COLO668 (cell line): ENCODE measurements around the gene NAGA.
"Not testable (repeated sequence)": the region's sequence is repeated elsewhere in the genome, so short reads cannot be mapped to it uniquely, and the experiment has no call there.

Experiments used
- DNase-seq: peaks from one replicate; lab custom pipeline; 2025; ENCODE audit not compliant: unreplicated experiment; lab: John Stamatoyannopoulos, UW

NAGA gene

DNA sequence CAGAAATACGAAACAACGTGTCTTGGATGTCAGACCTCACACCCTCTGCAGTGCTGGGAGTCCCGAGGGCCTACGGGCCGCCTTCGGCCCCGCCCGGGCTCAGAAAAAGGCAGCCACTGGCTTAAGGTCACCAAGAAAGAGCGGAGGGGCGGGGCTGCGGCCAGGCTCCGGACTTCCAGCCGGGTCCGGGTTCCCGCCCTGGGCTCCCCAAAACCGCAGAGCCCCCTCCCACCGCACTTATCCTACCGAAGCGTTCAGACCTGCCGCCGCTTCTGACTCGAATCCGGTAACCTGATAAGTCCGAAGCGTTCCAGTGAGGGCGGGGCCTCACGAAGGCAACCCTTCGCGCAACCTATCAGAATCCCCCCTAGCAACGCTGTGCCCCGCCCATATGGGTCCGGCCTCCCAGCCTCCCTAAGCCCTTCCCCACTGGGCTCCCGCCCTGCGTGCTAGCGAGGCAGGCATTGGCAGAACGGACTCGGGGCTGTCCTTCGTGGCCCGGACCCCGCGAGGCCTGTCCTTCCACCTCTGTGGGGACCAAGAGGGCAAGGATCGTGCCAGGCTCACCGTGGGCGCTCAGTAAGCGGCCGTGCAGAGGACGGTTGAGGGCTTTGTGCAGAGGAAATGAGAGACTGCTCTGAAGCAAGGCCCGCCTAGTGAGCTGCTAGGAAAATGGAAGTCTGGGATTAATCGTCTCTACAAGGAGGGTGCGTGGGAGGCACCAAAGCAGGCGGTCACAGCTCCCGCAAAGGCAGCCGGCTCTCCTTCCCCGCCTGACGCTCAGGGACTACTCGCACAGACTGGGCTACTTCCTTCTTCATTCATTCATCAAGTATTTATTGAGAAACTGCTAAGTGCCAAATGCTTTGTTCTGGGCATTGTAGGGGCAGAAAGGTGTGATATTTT, at the start of gene NAGA:
Gene NAGA, minus strand, starts transcription at position 296 of the 906 bp plus-strand sequence. CDS start 515 bp downstream, outside the sequence.
- DNase-seq, result peak; percentile 98

DNA sequence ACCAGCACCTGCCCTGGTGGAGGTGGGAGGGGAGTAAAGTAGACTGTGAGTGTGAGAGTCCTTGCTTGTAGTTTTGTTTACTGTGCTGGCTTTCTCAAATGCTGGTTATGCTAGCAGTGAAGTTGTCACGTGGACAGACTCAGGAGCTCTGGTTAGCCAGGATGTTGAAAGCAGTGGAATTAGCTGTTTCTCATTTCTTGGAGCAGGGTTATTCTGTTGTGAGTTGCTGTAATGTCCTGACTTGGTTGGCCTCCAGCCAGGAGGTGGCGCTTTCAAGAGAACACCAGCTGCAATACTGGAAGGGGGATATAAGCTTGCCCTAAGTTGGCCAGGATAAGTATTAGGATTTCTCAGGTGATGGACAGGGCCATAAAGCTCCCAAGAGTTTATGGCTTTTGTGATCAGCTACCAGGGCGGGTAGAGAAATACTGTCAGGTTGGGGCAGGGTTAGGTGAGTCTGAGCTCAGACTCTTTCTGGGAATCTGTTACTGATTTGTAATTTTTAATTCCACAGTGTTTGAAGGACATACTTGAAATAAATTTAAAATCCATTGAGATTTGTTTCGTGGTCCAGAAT, 46.3 kb upstream of the NAGA start:
- no peak for DNase-seq

DNA sequence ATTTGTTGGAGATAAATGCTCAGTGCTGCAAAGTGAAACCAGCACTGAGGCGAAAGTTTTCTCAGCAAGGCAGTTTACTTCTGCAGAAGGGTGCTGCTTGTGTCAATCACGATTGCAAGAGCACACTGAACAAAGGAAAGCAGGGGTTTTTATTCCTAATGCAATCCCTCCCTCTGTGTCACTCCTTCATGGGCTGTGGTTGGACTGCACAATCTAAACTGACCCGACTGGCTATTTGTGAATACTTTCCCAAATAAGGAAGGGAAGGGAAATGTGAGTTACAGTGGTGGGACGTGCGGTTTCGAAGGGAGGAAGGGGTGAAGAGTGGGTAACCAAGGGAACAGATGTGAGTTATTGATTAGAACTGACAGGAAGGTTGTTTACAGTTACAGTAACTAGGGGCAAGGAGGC, 44.8 kb upstream of the NAGA start:
- DNase-seq, result not testable (repeated sequence)

DNA sequence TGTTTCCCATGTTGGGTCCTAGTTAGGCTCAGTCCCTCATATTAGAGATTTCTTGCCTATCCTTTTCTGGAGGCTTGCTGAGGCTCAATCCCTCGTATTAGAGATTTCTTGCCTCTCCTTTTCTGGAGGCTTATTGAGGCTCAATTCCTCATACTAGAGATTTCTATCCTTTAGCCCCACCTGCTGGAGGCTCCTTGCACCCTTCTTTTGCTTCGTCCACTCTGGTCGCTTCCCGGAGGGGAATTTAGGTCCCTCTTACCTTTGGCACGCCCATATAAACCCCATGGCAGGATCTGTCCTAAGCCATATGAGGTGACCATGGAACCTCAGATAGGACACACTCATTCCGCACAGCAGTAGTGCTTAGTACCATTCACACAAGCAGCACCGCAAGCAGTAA, 44.1 kb upstream of the NAGA start:
- DNase-seq, result peak; percentile 11

DNA sequence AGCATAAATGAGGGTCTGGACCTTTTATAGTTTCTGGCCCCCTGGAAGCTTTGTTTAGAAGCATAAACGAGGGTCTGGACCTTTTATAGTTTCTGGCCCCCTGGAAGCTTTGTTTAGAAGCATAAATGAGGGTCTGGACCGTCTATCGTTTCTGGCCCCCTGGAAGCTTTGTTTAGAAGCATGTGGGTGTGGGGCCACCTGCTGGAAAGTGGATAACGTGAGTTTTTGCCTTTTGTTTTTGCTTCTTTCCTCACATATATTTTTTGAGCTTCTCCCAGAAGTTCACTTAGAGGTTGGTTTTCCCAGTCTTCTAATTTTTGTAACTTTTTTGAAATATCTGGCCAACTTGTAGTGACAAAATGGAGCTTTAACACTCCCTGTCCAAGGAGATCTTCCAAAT, 42.2 kb upstream of the NAGA start:
- DNase-seq, result not testable (repeated sequence)

GRCh38 chr22:42111798-42112197, 41.2 kb upstream of the NAGA start:
- no peak for DNase-seq

- no peak for DNase-seq
Observed at GRCh38 chr22:42108848-42109247, 38.2 kb upstream of the NAGA start.

- DNase-seq, result not testable (repeated sequence)
Observed at GRCh38 chr22:42104332-42104860, 33.8 kb upstream of the NAGA start.

DNA sequence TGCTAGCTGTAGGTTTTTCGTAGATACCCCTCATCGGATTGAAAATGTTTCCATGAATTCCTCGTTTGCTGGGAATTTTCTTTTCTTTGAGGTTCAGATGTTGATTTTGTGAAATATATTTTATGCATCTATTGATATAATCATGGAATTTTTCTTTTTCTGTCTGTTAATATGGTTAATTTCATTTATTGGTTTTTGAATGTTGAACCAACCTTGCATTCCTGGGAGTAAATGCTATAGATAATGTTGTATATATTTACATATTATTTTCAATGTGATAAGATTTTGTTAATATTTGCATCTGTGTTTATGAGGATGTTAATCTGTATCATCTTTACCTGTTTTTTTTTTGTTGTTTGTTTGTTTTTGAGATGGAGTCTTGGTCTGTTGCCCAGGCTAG, 30.6 kb upstream of the NAGA start:
- DNase-seq, result no peak

DNA sequence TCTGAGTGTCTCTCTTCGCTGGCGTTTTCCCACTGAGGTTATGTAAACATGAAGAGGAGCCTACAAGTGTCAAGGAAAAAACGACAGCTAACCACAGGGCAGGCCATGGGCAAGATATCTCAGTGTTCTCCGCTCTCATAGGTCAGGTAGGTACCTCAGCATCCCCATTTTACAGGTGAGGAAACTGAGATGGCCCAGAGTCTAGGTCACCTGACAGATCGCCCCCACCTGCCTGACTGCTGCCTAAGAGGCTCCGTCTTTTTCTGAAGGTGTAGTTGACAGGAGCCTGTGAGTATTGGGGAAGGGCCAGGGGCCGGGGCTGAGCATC, 20.8 kb upstream of the NAGA start:
- DNase-seq, result no peak

GRCh38 chr22:42090596-42091454, 20.2 kb upstream of the NAGA start, which contains the start of gene NDUFA6:
Gene NDUFA6 (minus strand): TSS chr22:42090772. CDS start chr22:42090744, 28 bp downstream.
- DNase-seq, result peak; percentile 98

GRCh38 chr22:42086051-42086450, 15.4 kb upstream of the NAGA start:
- no peak for DNase-seq

DNA sequence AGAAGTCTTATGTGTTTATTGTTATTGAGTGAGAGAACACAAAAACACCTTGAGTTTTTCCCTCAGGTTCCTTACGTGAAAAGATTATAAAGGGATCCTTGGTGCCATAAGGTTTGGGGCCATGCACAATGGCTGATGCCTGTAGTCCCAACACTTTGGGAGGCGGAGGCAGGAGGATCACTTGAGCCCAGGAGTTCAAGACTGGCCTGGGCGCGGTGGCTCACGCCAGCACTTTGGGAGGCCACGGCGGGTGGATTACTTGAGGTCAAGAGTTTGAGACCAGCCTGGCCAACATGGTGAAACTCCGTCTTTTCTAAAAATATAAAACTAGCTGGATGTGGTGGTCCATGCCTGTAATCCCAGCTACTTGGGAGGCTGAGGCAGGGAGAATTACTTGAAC, 14.3 kb upstream of the NAGA start:
- no peak for DNase-seq

GRCh38 chr22:42083119-42083518, 12.5 kb upstream of the NAGA start:
- DNase-seq, result no peak

DNA sequence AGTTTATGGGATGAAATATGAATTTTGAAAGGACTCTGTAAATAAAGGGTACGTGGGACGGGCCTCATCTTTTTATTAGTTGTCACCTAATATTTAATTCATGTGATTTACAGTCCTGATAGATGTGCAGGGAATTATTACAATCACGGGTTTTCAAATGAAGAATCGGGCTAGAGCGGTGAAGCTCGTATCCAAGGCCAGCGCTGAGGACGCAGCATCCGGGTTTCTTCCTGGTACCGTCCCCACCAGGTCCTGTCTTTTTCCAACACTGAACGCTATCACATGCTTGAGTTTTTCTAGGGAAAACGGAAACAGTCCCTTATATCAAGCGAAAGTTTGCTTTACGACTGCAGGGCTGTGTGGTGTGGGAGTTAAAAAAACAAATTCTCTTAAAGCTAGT, 9.7 kb upstream of the NAGA start:
- DNase-seq, result peak; percentile 40

DNA sequence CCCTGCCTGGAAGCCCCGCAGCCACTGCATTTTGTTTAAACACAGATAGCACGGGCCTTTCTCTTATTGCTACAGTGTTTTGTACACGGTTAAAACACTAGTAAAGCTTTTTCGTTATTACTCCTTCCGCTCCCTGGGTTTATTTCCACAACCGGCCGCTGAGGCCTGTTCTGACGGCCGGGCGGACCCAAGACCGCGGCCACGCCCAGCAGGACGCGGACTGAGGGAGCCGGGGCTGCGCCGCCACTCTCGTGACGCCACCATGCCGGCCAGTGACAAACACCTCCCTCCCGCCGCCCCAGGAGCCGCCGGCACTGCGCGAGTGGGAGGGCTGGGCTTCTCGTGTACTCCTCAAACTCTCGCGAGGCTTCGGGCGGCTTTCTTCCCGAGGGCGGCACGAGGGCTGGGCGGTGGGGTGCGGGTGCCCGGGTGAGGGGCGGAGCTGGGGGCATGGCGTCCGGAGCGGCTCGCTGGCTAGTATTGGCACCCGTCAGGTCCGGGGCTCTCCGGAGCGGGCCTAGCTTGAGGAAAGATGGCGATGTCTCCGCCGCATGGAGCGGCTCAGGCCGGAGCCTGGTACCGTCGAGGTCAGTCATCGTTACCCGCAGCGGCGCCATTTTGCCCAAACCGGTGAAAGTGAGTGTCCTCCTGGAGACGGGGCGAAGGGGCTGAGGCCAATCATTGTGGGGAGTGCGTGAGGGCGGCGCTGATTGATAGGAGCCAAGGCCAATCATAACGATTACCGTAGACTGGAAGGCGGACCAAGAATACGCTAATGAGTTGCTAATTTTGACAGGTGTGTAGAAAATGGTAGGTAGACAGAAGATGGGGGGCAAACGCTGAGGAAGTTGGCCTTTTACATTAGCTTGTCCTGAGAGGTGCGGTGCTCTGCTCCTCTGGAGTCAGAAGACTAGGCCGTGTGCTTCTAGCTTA, 9.0 kb upstream of the NAGA start, which contains the start of gene SMDT1:
Gene SMDT1, plus strand, starts transcription at position 382 of the 933 bp plus-strand sequence. Its CDS starts 69 bp downstream, at position 451.
- DNase-seq, result peak; percentile 99

DNA sequence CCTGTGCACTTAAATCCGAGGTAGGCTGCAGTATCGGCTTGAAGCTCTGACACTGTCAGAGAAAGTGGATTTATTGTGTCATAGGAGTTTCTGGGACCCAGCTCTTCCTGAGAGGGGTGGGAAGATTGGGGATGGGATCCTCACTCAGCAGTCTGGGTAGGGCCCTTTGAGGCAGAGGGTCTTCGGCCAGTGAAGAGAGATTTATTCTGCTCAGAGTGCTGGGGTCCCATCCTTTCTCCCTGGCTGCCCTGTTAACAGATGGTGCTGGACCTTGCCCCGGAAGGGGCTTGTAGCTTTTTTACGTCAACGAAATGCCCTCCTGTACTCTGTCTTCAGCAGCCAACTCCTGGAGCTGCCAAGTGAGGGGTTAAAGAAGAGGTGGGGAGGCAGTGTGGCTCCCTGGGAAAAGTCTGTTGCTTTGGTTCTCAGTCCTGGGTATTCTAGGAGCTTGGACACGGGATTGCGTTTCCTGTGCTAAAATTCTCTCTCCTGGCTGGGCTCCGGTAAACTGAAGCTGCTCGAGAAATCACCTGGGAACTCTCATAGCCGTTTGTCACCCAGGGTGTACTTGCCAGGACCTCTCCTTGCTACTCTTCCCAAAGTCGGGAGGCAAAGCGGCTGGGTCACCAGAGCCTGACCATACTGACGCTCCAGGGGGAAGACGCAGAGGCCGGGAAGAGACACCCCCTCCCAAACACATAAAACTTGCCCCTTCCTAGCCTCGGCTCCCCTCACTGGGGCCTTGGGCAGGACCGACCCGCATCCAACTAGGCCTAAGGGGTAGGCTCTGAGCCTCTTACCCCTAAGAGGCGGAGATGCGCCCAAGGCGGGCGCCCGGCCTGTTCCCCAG, 8.1 kb upstream of the NAGA start:
- DNase-seq, result no peak

DNA sequence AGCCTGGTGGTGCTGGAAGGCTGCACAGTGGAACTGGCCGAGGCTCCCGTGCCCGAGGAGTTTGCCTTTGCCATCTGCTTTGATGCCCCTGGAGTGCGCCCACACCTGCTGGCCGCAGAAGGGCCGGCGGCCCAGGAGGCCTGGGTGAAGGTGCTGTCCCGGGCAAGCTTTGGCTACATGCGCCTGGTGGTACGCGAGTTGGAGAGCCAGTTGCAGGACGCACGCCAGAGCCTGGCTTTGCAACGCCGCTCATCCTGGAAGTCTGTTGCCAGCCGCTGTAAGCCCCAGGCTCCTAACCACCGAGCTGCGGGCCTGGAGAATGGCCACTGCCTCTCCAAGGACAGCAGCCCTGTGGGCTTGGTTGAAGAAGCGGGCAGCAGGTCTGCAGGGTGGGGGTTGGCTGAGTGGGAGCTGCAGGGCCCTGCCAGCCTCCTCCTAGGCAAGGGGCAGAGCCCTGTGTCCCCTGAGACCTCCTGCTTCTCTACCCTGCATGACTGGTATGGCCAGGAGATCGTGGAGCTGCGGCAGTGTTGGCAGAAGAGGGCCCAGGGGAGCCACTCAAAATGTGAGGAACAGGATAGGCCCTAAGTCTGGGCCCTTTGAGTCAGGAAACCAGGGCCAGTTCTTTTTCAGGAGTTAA, 7.0 kb upstream of the NAGA start:
- DNase-seq, result no peak
